Kidney tubule cell (primary cell): ENCODE measurements around the gene ACADM.
"Not testable (repeated sequence)": the region's sequence is repeated elsewhere in the genome, so short reads cannot be mapped to it uniquely, and the experiment has no call there.

ENCODE experiments used
- DNase-seq: peaks from one replicate; pipeline ENCODE4 v3.0.0-alpha.2; 2018; ENCODE audit warnings: low spot score

Gene ACADM

GRCh38 chr1:75795703-75796193 is 71.2 kb downstream of the ACADM start:
- no peak for DNase-seq

GRCh38 chr1:75796376-75797272 is 72.1 kb downstream of the ACADM start, which contains the start of gene MSH4:
Gene MSH4, plus strand, starts transcription at chr1:75796882. Its CDS starts 104 bp downstream, at chr1:75796986.
- DNase-seq = peak; percentile 17

- no peak for DNase-seq
These were observed 72.7 kb downstream of the ACADM start for GRCh38 chr1:75797273-75797588.

- no peak for DNase-seq
These were observed 73.2 kb downstream of the ACADM start for GRCh38 chr1:75797606-75798216.

GRCh38 chr1:75801480-75801879 is 77.0 kb downstream of the ACADM start:
- not testable (repeated sequence) for DNase-seq

GRCh38 chr1:75808921-75809320 is 84.4 kb downstream of the ACADM start:
- peak; percentile 60 for DNase-seq

GRCh38 chr1:75810113-75810512 is 85.6 kb downstream of the ACADM start:
- not testable (repeated sequence) for DNase-seq

GRCh38 chr1:75811211-75811981 is 86.9 kb downstream of the ACADM start:
- DNase-seq = peak; percentile 34

GRCh38 chr1:75812065-75812464 is 87.6 kb downstream of the ACADM start:
- DNase-seq = no peak
